Lung (tissue), 12 donors: ENCODE results near the gene MOBP. TPM values are rescaled to one million over a fixed set of nuclear protein-coding genes. Genes with fewer than 3 reads are reported as not detected.

Source experiments
- ATAC-seq: fragments of 200-7000 bp; cut with Tn5 transposase; one replicate; pipeline ENCODE4 v1.9.1; 2020; ENCODE audit warnings: moderate number of reproducible peaks; ENCODE audit not compliant: insufficient read depth, low FRiP score
- DNase-seq, 3 donors: peaks; one replicate each; pipeline ENCODE4 v3.0.0-alpha.2; 2013 to 2017
- H3K27ac ChIP-seq, 2 donors: one replicate each; pipeline ENCODE4 v1.5.1; 2013; ENCODE audit warnings: mild to moderate bottlenecking in 2 of 2, moderate library complexity in 2 of 2, control low read depth in 1 of 2, inconsistent platforms in 1 of 2, low read depth in 1 of 2, low read length in 1 of 2
- H3K27me3 ChIP-seq, 3 donors: one replicate each; pipeline ENCODE4 v1.5.1; 2013; ENCODE audit warnings: low read length in 2 of 3; ENCODE audit not compliant: control insufficient read depth in 3 of 3, insufficient read depth in 3 of 3
- H3K36me3 ChIP-seq, 4 donors: one replicate each; pipeline ENCODE4 v1.5.1; 2013; ENCODE audit warnings: low read length in 4 of 4, mild to moderate bottlenecking in 1 of 4, moderate library complexity in 1 of 4; ENCODE audit not compliant: control insufficient read depth in 4 of 4, insufficient read depth in 4 of 4
- H3K4me1 ChIP-seq, 5 donors: one replicate each; pipeline ENCODE4 v1.5.1; 2013; ENCODE audit warnings: low read length in 5 of 5, mild to moderate bottlenecking in 2 of 5, moderate library complexity in 1 of 5; ENCODE audit not compliant: control insufficient read depth in 5 of 5, insufficient read depth in 5 of 5
- H3K4me3 ChIP-seq: one replicate; pipeline ENCODE4 v1.5.1; 2013; ENCODE audit warnings: mild to moderate bottlenecking, control low read depth, moderate library complexity
- H3K9ac ChIP-seq, 2 donors: one replicate each; pipeline ENCODE4 v1.5.1; 2013; ENCODE audit warnings: low read length in 2 of 2, control low read depth in 1 of 2; ENCODE audit not compliant: insufficient read depth in 1 of 2
- H3K9me3 ChIP-seq, 4 donors: one replicate each; pipeline ENCODE4 v1.5.1; 2013; ENCODE audit warnings: low read length in 3 of 4, mild to moderate bottlenecking in 1 of 4, moderate library complexity in 1 of 4; ENCODE audit not compliant: control insufficient read depth in 4 of 4, insufficient read depth in 3 of 4
- WGBS, 2 donors: extraction: QIAGEN DNeasy Blood & Tissue Kit; methylation state at CpG; one replicate each; pipeline ENCODE4 v1.1.7; 2013; 5-methylcytosine and 5-hydroxymethylcytosine counted together
- polyA plus RNA-seq, 2 donors: library from polyadenylated mRNA; stranded (reverse); fragments of 200-250 nt; gene quantifications; one replicate each; pipeline ENCODE4 v1.2.1, GENCODE V29; 2013
- total RNA-seq, 2 donors: library from RNA; depleted of rRNA in 1 of 2; stranded (reverse); fragments of >200 nt in 1 of 2; gene quantifications; one replicate each; pipeline ENCODE4 v1.2.1, GENCODE V29; 2014 to 2021
- TF ChIP-seq, protein P1 (sequence below): IDR thresholded peaks from 2 replicates; pipeline ENCODE4 v1.5.1; 2012; ENCODE audit warnings: mild to moderate bottlenecking; ENCODE audit errors: control extremely low read depth, extremely low read depth
- donor health status: control.
- donor health status: control.
- donor health status: Bipolar disorder and iron deficiency.
- donor health status: healthy.
- donor health status: DM: yes; HTN: yes; CAD: no.

The MOBP gene
- total and polyA plus RNA-seq, 4 donors: 0.10 to 0.18 (median 0.16) TPM

DNA sequence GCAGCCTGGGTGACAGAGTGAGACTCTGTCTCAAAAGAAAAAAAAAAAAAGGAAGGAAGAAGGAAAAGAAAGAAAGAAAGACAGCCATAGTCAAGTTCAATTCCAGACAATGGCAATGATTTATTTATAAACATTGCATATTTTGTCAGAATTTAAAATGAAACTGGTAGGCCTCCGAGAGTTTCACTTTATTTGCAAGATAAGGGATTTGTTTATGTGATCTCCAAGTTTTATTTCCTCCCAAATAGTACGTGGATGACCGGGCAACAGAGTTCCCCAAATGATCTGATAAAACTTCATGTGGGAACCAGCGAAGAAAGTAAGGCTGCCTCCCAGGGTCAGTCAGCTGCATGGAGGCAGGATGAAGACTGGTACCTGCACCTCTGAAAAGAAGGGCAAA, 28.6 kb upstream of the MOBP start:
- no peak overlapping the region for H3K4me3 ChIP-seq
- peaks cover 0 to 3% (median 0%) of the 10 kb centered on the region in 3 donors for H3K27me3 ChIP-seq
- no peak overlapping the region for H3K9ac ChIP-seq
- ATAC-seq (no peak), DNase-seq (no peak)
- H3K4me1 ChIP-seq: no peaks in the 10 kb centered on the region
- no peaks in the 10 kb centered on the region for H3K9me3 ChIP-seq
- TF ChIP-seq, protein P1, sequence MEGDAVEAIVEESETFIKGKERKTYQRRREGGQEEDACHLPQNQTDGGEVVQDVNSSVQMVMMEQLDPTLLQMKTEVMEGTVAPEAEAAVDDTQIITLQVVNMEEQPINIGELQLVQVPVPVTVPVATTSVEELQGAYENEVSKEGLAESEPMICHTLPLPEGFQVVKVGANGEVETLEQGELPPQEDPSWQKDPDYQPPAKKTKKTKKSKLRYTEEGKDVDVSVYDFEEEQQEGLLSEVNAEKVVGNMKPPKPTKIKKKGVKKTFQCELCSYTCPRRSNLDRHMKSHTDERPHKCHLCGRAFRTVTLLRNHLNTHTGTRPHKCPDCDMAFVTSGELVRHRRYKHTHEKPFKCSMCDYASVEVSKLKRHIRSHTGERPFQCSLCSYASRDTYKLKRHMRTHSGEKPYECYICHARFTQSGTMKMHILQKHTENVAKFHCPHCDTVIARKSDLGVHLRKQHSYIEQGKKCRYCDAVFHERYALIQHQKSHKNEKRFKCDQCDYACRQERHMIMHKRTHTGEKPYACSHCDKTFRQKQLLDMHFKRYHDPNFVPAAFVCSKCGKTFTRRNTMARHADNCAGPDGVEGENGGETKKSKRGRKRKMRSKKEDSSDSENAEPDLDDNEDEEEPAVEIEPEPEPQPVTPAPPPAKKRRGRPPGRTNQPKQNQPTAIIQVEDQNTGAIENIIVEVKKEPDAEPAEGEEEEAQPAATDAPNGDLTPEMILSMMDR: no peak
- no peaks in the 10 kb centered on the region for H3K36me3 ChIP-seq
- 54 to 78% methylated on average over 4 of the region's 4 CpGs for WGBS, 2 donors
- no peak overlapping the region for H3K27ac ChIP-seq

DNA sequence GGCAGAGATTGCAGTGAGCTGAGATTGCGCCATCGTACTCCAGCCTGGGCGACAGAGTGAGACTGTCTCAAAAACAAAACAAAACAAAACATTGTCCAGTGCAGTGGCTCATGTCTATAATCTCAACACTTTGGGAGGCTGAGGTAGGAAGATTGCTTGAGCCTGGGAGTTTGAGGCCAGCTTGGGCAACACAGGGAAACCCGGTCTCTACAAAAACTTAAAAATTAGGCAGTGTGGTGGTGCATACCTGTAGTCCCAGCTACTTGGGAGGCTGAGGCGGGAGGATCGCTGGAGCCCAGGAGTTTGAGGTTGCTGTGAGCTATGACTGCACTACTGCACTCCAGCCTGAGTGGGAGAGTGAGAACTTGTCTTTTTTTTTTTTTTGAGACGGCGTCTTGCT, 27.2 kb upstream of the MOBP start:
- H3K36me3 ChIP-seq: no peaks in the 10 kb centered on the region
- H3K9me3 ChIP-seq: no peaks in the 10 kb centered on the region
- WGBS, 2 donors: 85 to 88% methylated on average over 8 of the region's 8 CpGs
- no peak overlapping the region for H3K4me3 ChIP-seq
- no peak for DNase-seq
- ATAC-seq: no peak
- TF ChIP-seq, protein P1: no peak
- H3K9ac ChIP-seq: no peak overlapping the region
- no peaks in the 10 kb centered on the region for H3K4me1 ChIP-seq
- H3K27ac ChIP-seq: no peak overlapping the region
- peaks cover 0 to 3% (median 0%) of the 10 kb centered on the region in 3 donors for H3K27me3 ChIP-seq

DNA sequence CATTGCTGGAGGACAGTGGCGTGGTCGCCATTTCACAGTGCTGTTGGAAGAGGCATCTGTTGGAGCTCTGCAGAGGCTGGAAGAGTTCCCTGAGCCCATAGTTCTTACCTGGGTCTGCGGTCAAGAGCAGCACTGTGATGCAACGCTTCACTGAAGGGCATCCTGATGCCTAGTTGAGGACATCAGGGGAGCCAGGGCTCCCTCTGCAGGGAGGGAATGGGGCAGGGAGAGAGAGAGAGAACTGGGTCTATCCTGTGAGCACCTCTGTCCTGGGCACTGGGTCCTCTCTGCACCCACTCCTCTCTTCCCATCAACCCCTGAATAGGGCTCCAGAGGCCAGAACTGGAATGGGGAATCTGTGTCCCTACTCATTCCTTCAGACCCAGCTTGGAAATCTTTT, 23.9 kb upstream of the MOBP start:
- 87 to 94% methylated on average over 4 of the region's 4 CpGs for WGBS, 2 donors
- TF ChIP-seq, protein P1: no peak
- ATAC-seq (no peak), DNase-seq (no peak)
- Histone ChIP-seq H3K27ac (no peak overlapping the region), H3K36me3 (no peaks in the 10 kb centered on the region), H3K27me3 (peaks cover 0 to 3% (median 0%) of the 10 kb centered on the region in 3 donors), H3K4me1 (no peaks in the 10 kb centered on the region), H3K4me3 (no peak overlapping the region), H3K9ac (no peak overlapping the region), H3K9me3 (no peaks in the 10 kb centered on the region)

DNA sequence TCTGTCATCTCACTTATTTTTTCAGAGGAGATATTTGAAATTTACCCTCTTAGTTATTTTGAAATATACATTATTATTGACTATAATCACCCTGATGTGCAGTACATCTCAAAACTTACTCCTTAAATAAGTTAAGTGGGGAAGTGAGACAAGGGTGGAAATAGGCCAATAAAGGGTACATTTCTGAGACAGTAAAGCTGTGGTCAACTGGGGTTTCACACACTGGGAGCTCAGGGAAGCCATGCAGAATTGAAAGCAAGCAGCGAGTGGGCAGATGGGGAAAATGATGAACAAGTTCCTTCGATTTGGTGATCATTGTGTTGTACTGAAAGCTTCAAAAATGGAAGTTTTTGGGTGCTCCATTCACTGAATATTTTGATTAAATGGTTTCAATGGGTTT, 21.6 kb upstream of the MOBP start:
- no peak overlapping the region for H3K4me3 ChIP-seq
- ATAC-seq: no peak
- WGBS, 2 donors: 70 to 77% methylated on average over 2 of the region's 2 CpGs
- TF ChIP-seq, protein P1: no peak
- peaks cover 0 to 3% (median 0%) of the 10 kb centered on the region in 3 donors for H3K27me3 ChIP-seq
- no peak overlapping the region for H3K27ac ChIP-seq
- H3K9ac ChIP-seq: no peak overlapping the region
- DNase-seq: no peak
- no peaks in the 10 kb centered on the region for H3K4me1 ChIP-seq
- no peaks in the 10 kb centered on the region for H3K9me3 ChIP-seq
- no peaks in the 10 kb centered on the region for H3K36me3 ChIP-seq
